Neuronal stem cell (in vitro differentiated cells): ENCODE measurements around the gene NPC1L1.

ENCODE experiments used
- DNase-seq: peaks from one replicate; pipeline ENCODE4 v3.0.0-alpha.2; 2013; ENCODE audit warnings: low spot score
- H2AFZ ChIP-seq: one replicate; pipeline ENCODE4 v1.6.1; 2013; ENCODE audit warnings: mild to moderate bottlenecking, low read length, inconsistent platforms
- H2AK5ac ChIP-seq: 2 replicates; pipeline ENCODE4 v1.6.1; 2013; ENCODE audit warnings: low read depth, mild to moderate bottlenecking, inconsistent platforms, low read length, moderate library complexity, mixed read lengths
- H2BK120ac ChIP-seq: 2 replicates; pipeline ENCODE4 v1.6.1; 2013; ENCODE audit warnings: low read depth, mild to moderate bottlenecking, inconsistent platforms, low read length, moderate library complexity, mixed read lengths
- H2BK12ac ChIP-seq: one replicate; pipeline ENCODE4 v1.6.1; 2013; ENCODE audit warnings: low read length, inconsistent platforms
- H2BK15ac ChIP-seq: 2 replicates; pipeline ENCODE4 v1.6.1; 2013; ENCODE audit warnings: mild to moderate bottlenecking, low read length, inconsistent platforms, mixed read lengths
- H2BK5ac ChIP-seq: one replicate; pipeline ENCODE4 v1.6.1; 2013; ENCODE audit warnings: inconsistent platforms, mild to moderate bottlenecking, low read length, moderate library complexity
- H3K14ac ChIP-seq: one replicate; pipeline ENCODE4 v1.6.1; 2013; ENCODE audit warnings: low read length, inconsistent platforms
- H3K18ac ChIP-seq: 2 replicates; pipeline ENCODE4 v1.6.1; 2013; ENCODE audit warnings: low read length, inconsistent platforms
- H3K23ac ChIP-seq: 2 replicates; pipeline ENCODE4 v1.6.1; 2013; ENCODE audit warnings: low read depth, mild to moderate bottlenecking, mixed read lengths, low read length, inconsistent platforms; ENCODE audit not compliant: poor library complexity
- H3K27ac ChIP-seq: replicated peaks from 3 replicates; pipeline ENCODE4 v1.5.1; 2013; ENCODE audit warnings: low read length, inconsistent platforms
- H3K27me3 ChIP-seq, 3 experiments: 2 replicates each; pipeline ENCODE4 v1.6.1; 2013; ENCODE audit warnings: low read length in 3 of 3, mild to moderate bottlenecking in 2 of 3, inconsistent platforms in 1 of 3, low read depth in 1 of 3, mixed read lengths in 1 of 3, moderate library complexity in 1 of 3; ENCODE audit not compliant: control insufficient read depth in 3 of 3, insufficient read depth in 3 of 3
- H3K36me3 ChIP-seq, 2 donors: replicated peaks in 1 of 2; 2 replicates each; pipeline ENCODE4 v1.6.1; 2013; ENCODE audit warnings: low read length in 2 of 2; ENCODE audit not compliant: control insufficient read depth in 2 of 2, insufficient read depth in 2 of 2
- H3K4ac ChIP-seq: 2 replicates; pipeline ENCODE4 v1.6.1; 2013; ENCODE audit warnings: inconsistent platforms, mild to moderate bottlenecking, low read length, moderate library complexity
- H3K4me1 ChIP-seq, 2 donors: 1 replicate in 1 of 2; 2 replicates in 1 of 2; pipeline ENCODE4 v1.6.1; 2013; ENCODE audit warnings: low read length in 2 of 2, low read depth in 1 of 2; ENCODE audit not compliant: control insufficient read depth in 2 of 2, insufficient read depth in 1 of 2
- H3K4me2 ChIP-seq: one replicate; pipeline ENCODE4 v1.6.1; 2013; ENCODE audit warnings: mild to moderate bottlenecking, low read length, inconsistent platforms; ENCODE audit not compliant: insufficient read depth, poor library complexity, severe bottlenecking
- H3K4me3 ChIP-seq, 2 donors: 2 replicates each; pipeline ENCODE4 v1.5.1; 2013; ENCODE audit warnings: low read length in 2 of 2, mild to moderate bottlenecking in 2 of 2, inconsistent platforms in 1 of 2, moderate library complexity in 1 of 2
- H3K79me1 ChIP-seq: one replicate; pipeline ENCODE4 v1.6.1; 2013; ENCODE audit warnings: low read depth, mild to moderate bottlenecking, inconsistent platforms, low read length, moderate library complexity
- H3K9ac ChIP-seq: one replicate; pipeline ENCODE4 v1.6.1; 2013; ENCODE audit warnings: mild to moderate bottlenecking, low read depth, low read length, inconsistent platforms; ENCODE audit not compliant: poor library complexity
- H3K9me3 ChIP-seq, 2 donors: replicated peaks in 1 of 2; 2 replicates each; pipeline versions ENCODE3 to v1.6.1; 2013; ENCODE audit warnings: low read length in 2 of 2, mild to moderate bottlenecking in 2 of 2, inconsistent platforms in 1 of 2, low read depth in 1 of 2, mixed read lengths in 1 of 2, moderate library complexity in 1 of 2; ENCODE audit not compliant: control insufficient read depth in 2 of 2, insufficient read depth in 1 of 2
- H4K8ac ChIP-seq: one replicate; pipeline ENCODE4 v1.6.1; 2013; ENCODE audit warnings: low read depth, mild to moderate bottlenecking, inconsistent platforms, low read length, moderate library complexity
- H4K91ac ChIP-seq: one replicate; pipeline ENCODE4 v1.6.1; 2013; ENCODE audit warnings: low read length, low read depth, mild to moderate bottlenecking, inconsistent platforms; ENCODE audit not compliant: poor library complexity
- WGBS, 2 donors: extraction: QIAGEN DNeasy Blood & Tissue Kit; methylation state at CpG; one replicate each; pipeline ENCODE4 v1.1.7; 2013; ENCODE audit warnings: missing lambda C conversion rate in 2 of 2, mixed read lengths in 1 of 2; ENCODE audit not compliant: insufficient read length in 2 of 2, insufficient replicate concordance in 1 of 2; ENCODE audit errors: extremely low coverage in 2 of 2; 5-methylcytosine and 5-hydroxymethylcytosine counted together

The NPC1L1 gene

DNA sequence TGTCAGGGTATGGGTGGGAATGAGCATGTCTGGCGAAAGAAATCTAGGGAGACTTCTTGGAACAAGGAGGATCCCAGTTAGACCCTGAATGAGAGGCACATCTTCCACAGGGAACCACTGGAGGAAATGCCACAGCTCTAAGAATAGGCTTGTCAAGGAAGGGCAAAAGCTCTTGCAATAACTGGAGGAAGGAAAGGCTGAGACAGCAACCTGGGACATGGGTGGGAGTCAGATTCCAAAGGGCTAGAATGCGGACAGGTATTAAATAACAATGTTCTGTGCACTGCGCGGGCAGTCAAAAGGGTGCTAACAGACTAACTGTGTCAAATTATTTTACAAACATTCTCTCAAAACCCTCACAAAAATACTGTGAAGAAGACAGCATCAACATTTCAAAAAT lies 55.1 kb downstream of the NPC1L1 start:
- H3K79me1 ChIP-seq, result peaks cover 10% of the 10 kb centered on the region
- no peak overlapping the region for H2AK5ac ChIP-seq
- no peak overlapping the region for H2AFZ ChIP-seq
- H4K91ac ChIP-seq, result no peak overlapping the region
- no peak overlapping the region for H2BK120ac ChIP-seq
- H3K27me3 ChIP-seq, result no peaks in the 10 kb centered on the region
- H3K14ac ChIP-seq, result no peak overlapping the region
- peaks cover 5 to 6% of the 10 kb centered on the region in 2 donors for H3K4me1 ChIP-seq
- H3K9ac ChIP-seq, result no peak overlapping the region
- peaks cover 26 to 75% of the 10 kb centered on the region in 2 donors for H3K36me3 ChIP-seq
- H2BK12ac ChIP-seq, result no peak overlapping the region
- no peak overlapping the region for H3K4me2 ChIP-seq
- H3K18ac ChIP-seq, result no peak overlapping the region
- no peak overlapping the region for H3K27ac ChIP-seq
- H3K23ac ChIP-seq, result no peak overlapping the region
- no peak overlapping the region for H3K4ac ChIP-seq
- H4K8ac ChIP-seq, result no peak overlapping the region
- no CpG with 5 or more reads among the region's 4 CpGs for WGBS, 2 donors
- H3K4me3 ChIP-seq, result no peak overlapping the region
- H2BK15ac ChIP-seq, result no peak overlapping the region
- H2BK5ac ChIP-seq, result no peak overlapping the region
- DNase-seq, result no peak
- H3K9me3 ChIP-seq, result peaks cover 2 to 28% of the 10 kb centered on the region in 2 donors

DNA sequence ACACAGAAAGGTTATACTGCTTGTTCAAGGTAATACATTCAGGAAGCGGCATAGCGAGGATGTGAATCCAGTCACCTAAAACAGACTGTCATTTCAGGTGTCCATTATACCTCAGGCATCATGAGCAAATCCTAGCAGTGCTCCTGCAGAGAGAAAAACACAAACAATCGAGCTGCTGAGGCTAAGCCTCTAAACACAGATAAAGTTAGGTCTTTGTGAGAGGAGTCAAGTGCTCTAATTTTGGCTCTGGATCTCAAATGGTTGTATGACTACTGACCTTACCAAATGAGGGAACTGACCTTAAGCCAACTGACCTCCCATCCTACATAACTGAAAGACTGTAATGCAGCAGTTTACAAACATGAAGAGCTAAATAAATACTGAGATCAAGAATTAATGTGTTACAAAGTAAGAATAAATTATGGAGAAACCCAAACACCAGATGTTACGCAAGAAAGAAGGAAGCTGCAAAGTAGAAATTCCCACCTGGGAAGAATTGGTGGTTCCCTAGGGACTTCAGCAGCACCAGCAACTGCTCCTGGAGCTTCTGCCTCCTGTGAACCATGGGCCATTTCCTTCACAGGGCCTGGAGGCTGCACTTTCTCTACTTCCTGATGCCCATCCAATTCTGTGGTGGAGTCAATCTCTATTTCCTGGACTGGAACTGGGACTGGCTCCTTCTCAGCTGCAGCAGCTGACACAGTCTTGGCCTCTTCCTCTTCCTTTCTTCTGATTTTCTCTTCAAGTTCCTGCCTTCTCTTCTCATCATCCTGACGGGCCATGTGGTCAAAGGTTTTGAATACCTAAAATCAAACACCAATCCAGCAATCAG lies 56.4 kb downstream of the NPC1L1 start:
- no peaks in the 10 kb centered on the region for H3K27me3 ChIP-seq
- H3K4me1 ChIP-seq, result peaks cover 5 to 6% of the 10 kb centered on the region in 2 donors
- no peak overlapping the region for H3K4me3 ChIP-seq
- H3K23ac ChIP-seq, result no peak overlapping the region
- peaks cover 2 to 28% of the 10 kb centered on the region in 2 donors for H3K9me3 ChIP-seq
- H2AFZ ChIP-seq, result no peak overlapping the region
- H3K9ac ChIP-seq, result no peak overlapping the region
- H3K14ac ChIP-seq, result no peak overlapping the region
- no peak overlapping the region for H4K8ac ChIP-seq
- no peak overlapping the region for H2BK15ac ChIP-seq
- H2BK12ac ChIP-seq, result no peak overlapping the region
- peaks cover 5% of the 10 kb centered on the region for H3K79me1 ChIP-seq
- H3K27ac ChIP-seq, result no peak overlapping the region
- H3K18ac ChIP-seq, result no peak overlapping the region
- H2BK5ac ChIP-seq, result no peak overlapping the region
- H3K36me3 ChIP-seq, result peaks cover 29 to 88% of the 10 kb centered on the region in 2 donors
- no peak for DNase-seq
- H2AK5ac ChIP-seq, result no peak overlapping the region
- no peak overlapping the region for H4K91ac ChIP-seq
- no peak overlapping the region for H2BK120ac ChIP-seq
- H3K4ac ChIP-seq, result no peak overlapping the region
- H3K4me2 ChIP-seq, result no peak overlapping the region
- WGBS, 2 donors, result no CpG with 5 or more reads among the region's 5 CpGs

GRCh38 chr7:44482502-44483485 lies 58.3 kb downstream of the NPC1L1 start:
- DNase-seq, result no peak
- Histone ChIP-seq H2BK12ac (no peak overlapping the region), H3K18ac (no peak overlapping the region), H3K27ac (no peak overlapping the region), H3K23ac (no peak overlapping the region), H2AK5ac (no peak overlapping the region), H2BK15ac (no peak overlapping the region), H3K4me3 (no peak overlapping the region), H2BK5ac (no peak overlapping the region), H3K14ac (no peak overlapping the region), H3K9ac (no peak overlapping the region), H2AFZ (no peak overlapping the region), H4K91ac (no peak overlapping the region), H3K79me1 (peaks cover 2% of the 10 kb centered on the region), H4K8ac (no peak overlapping the region), H3K4me2 (no peak overlapping the region), H3K27me3 (no peaks in the 10 kb centered on the region), H3K4me1 (peaks cover 0 to 2% of the 10 kb centered on the region in 2 donors), H3K4ac (no peak overlapping the region), H3K36me3 (peaks cover 29 to 97% of the 10 kb centered on the region in 2 donors), H2BK120ac (no peak overlapping the region), H3K9me3 (peaks cover 2 to 28% of the 10 kb centered on the region in 2 donors)
- no CpG with 5 or more reads among the region's 2 CpGs for WGBS, 2 donors

- no peak overlapping the region for H2BK120ac ChIP-seq
- H3K23ac ChIP-seq, result no peak overlapping the region
- H2AK5ac ChIP-seq, result no peak overlapping the region
- H4K91ac ChIP-seq, result no peak overlapping the region
- no peaks in the 10 kb centered on the region for H3K4me1 ChIP-seq
- H2BK5ac ChIP-seq, result no peak overlapping the region
- no peak overlapping the region for H4K8ac ChIP-seq
- H3K18ac ChIP-seq, result no peak overlapping the region
- peaks cover 21 to 94% of the 10 kb centered on the region in 2 donors for H3K36me3 ChIP-seq
- no peak overlapping the region for H3K14ac ChIP-seq
- H3K9me3 ChIP-seq, result peaks cover 0 to 7% of the 10 kb centered on the region in 2 donors
- no peaks in the 10 kb centered on the region for H3K79me1 ChIP-seq
- H3K27ac ChIP-seq, result no peak overlapping the region
- no peak overlapping the region for H2BK12ac ChIP-seq
- H2BK15ac ChIP-seq, result no peak overlapping the region
- no peak overlapping the region for H3K9ac ChIP-seq
- H3K27me3 ChIP-seq, result no peaks in the 10 kb centered on the region
- no peak overlapping the region for H3K4me3 ChIP-seq
- no peak overlapping the region for H3K4ac ChIP-seq
- no peak overlapping the region for H2AFZ ChIP-seq
- no peak for DNase-seq
- no peak overlapping the region for H3K4me2 ChIP-seq
- whole genome bisulfite sequencing, 2 donors, result no CpG with 5 or more reads among the region's 8 CpGs
Observed at GRCh38 chr7:44477938-44478337, 63.2 kb downstream of the NPC1L1 start.
